GM12891 (cell line): ENCODE data around the gene CTNNA3.

Experiments
- POLR2A ChIP-seq: IDR thresholded peaks from 2 replicates; pipeline ENCODE4 v1.6.1; 2011; ENCODE audit warnings: low read depth, low read length, control low read depth
- TAF1 ChIP-seq: IDR thresholded peaks from 2 replicates; pipeline ENCODE4 v1.6.1; 2011; ENCODE audit warnings: low read depth, low read length, control low read depth

DNA sequence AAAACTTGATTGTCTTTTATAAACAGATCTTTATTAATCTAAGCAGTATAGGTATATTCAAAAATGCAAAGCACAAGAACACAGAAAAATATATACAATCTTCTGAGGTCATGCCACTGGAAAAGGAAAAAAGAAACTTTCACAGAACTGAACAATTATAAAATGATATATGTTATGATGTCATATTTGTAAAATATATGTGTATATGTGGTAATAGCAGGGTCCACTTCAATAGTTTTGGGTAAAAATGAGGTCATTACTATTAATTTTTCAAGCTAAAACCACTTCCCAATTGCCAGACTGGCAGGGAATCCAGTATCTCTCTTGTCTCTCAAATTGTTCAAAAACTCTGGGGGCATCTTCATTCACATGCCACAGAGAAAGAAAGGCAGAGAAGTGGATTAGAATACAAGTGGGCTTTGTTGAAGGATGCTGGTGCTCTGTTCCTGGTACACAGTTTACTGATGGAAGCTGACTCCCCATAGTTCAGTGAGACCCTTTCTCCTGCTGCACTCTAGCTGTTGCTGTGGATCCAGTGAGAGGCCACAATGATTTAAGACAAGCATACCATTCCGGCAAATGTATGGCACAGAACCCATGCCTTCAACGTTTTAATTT, 19.7 kb downstream of the CTNNA3 start:
- TF ChIP-seq POLR2A = no peak
- TF ChIP-seq TAF1 = no peak
